Measurements from ENCODE around the gene SLC34A2. TPM values are rescaled to one million over a fixed set of nuclear protein-coding genes. Genes with fewer than 3 reads are reported as not detected.

Gene SLC34A2
- total and polyA plus RNA-seq, 8 donors = 0.12 to 35.7 (median 0.55) TPM; not detected in 3

GRCh38 chr4:25614807-25615206 is 40.8 kb upstream of the SLC34A2 start:
- WGBS, 5 donors = 85 to 93% (median 89%) methylated on average over 6 of the region's 6 CpGs
- no peaks in the 10 kb centered on the region for H3K9me3 ChIP-seq
- H3K27ac ChIP-seq = no peak overlapping the region
- no peak for DNase-seq
- TF ChIP-seq EP300 (IDR thresholded peaks at IDR 0.05) (no peak), POLR2A (IDR thresholded peaks at IDR 0.05) (no peak), POLR2AphosphoS5 (IDR thresholded peaks at IDR 0.05) (no peak), CTCF (IDR thresholded peaks at IDR 0.05) (no peak)
- intact Hi-C loops (cut with DNase I; ENCODE audit: low total_unique reads) = no loop called here
- H3K4me1 ChIP-seq = no peaks in the 10 kb centered on the region
- H3K4me3 ChIP-seq = no peak overlapping the region
- no peaks in the 10 kb centered on the region for H3K36me3 ChIP-seq
- no peaks in the 10 kb centered on the region for H3K27me3 ChIP-seq

GRCh38 chr4:25621027-25621930 is 34.4 kb upstream of the SLC34A2 start:
- TF ChIP-seq EP300 (IDR thresholded peaks at IDR 0.05) (no peak), POLR2A (IDR thresholded peaks at IDR 0.05) (no peak), POLR2AphosphoS5 (IDR thresholded peaks at IDR 0.05) (no peak), CTCF (IDR thresholded peaks at IDR 0.05) (no peak)
- Histone ChIP-seq H3K36me3 (no peaks in the 10 kb centered on the region), H3K4me3 (no peak overlapping the region), H3K9me3 (no peaks in the 10 kb centered on the region), H3K27ac (no peak overlapping the region), H3K27me3 (peaks cover 0 to 7% (median 0%) of the 10 kb centered on the region in 3 donors), H3K4me1 (no peaks in the 10 kb centered on the region)
- WGBS, 5 donors = 45 to 47% (median 45%) methylated on average over 14 to 15 of the region's 15 CpGs
- DNase-seq = no peak
- intact Hi-C loops (cut with DNase I; ENCODE audit: low total_unique reads) = no loop called here

GRCh38 chr4:25624616-25625015 is 31.0 kb upstream of the SLC34A2 start:
- WGBS, 5 donors = 27 to 44% (median 36%) methylated on average over 1 of the region's 1 CpG
- Histone ChIP-seq H3K36me3 (no peaks in the 10 kb centered on the region), H3K27me3 (peaks cover 0 to 7% (median 0%) of the 10 kb centered on the region in 3 donors), H3K27ac (no peak overlapping the region), H3K9me3 (no peaks in the 10 kb centered on the region), H3K4me1 (no peaks in the 10 kb centered on the region), H3K4me3 (no peak overlapping the region)
- DNase-seq = no peak
- TF ChIP-seq POLR2AphosphoS5 (IDR thresholded peaks at IDR 0.05) (no peak), EP300 (IDR thresholded peaks at IDR 0.05) (no peak), CTCF (IDR thresholded peaks at IDR 0.05) (no peak), POLR2A (IDR thresholded peaks at IDR 0.05) (no peak)
- intact Hi-C loops (cut with DNase I; ENCODE audit: low total_unique reads) = no loop called here

- DNase-seq = no peak
- 85 to 98% (median 91%) methylated on average over 2 of the region's 2 CpGs for WGBS, 5 donors
- H3K9me3 ChIP-seq = peaks cover 0 to under 1% (median 0%) of the 10 kb centered on the region in 4 donors
- H3K27me3 ChIP-seq = no peaks in the 10 kb centered on the region
- no peak overlapping the region for H3K4me3 ChIP-seq
- intact Hi-C loops (cut with DNase I; ENCODE audit: low total_unique reads) = no loop called here
- no peak overlapping the region for H3K27ac ChIP-seq
- H3K36me3 ChIP-seq = no peaks in the 10 kb centered on the region
- TF ChIP-seq CTCF (IDR thresholded peaks at IDR 0.05) (no peak), POLR2AphosphoS5 (IDR thresholded peaks at IDR 0.05) (no peak), EP300 (IDR thresholded peaks at IDR 0.05) (no peak), POLR2A (IDR thresholded peaks at IDR 0.05) (no peak)
- no peaks in the 10 kb centered on the region for H3K4me1 ChIP-seq
These were observed 27.2 kb upstream of the SLC34A2 start for GRCh38 chr4:25628451-25628850.

Data from stomach (tissue), 9 donors.